ENCODE measurements around the gene ZNF497. TPM values are rescaled to one million over a fixed set of nuclear protein-coding genes. Genes with fewer than 3 reads are reported as not detected.

The ZNF497 gene
- total RNA-seq, 4 donors from 2014 or later, result 1.4 to 3.1 (median 1.5) TPM

DNA sequence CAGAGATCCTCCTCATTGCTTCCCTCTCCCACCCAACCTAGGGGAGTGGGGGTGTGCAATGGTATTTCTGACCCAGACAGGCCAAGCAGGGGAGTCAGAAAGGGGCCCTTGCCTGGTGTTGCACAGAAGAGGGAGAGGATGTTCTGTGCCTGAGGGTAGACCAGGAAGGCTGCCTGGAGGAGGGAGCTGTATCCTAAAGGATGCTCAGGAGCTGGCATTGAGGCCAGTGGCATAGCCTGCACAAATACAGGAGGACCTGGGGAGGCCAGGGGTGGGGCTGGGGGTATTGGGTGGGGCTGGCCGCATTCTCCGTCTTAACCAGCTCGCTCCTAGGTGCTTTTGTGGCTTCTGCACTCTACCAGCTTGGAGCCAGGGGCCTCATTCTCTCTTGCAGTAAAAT, 37.4 kb upstream of the ZNF497 start:
- 74 to 100% methylated on average over 3 of the region's 3 CpGs for WGBS, 2 donors
- no peak for TF ChIP-seq POLR2A (IDR thresholded peaks at IDR 0.05)
- TF ChIP-seq, protein P1, sequence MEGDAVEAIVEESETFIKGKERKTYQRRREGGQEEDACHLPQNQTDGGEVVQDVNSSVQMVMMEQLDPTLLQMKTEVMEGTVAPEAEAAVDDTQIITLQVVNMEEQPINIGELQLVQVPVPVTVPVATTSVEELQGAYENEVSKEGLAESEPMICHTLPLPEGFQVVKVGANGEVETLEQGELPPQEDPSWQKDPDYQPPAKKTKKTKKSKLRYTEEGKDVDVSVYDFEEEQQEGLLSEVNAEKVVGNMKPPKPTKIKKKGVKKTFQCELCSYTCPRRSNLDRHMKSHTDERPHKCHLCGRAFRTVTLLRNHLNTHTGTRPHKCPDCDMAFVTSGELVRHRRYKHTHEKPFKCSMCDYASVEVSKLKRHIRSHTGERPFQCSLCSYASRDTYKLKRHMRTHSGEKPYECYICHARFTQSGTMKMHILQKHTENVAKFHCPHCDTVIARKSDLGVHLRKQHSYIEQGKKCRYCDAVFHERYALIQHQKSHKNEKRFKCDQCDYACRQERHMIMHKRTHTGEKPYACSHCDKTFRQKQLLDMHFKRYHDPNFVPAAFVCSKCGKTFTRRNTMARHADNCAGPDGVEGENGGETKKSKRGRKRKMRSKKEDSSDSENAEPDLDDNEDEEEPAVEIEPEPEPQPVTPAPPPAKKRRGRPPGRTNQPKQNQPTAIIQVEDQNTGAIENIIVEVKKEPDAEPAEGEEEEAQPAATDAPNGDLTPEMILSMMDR (IDR thresholded peaks at IDR 0.05), result no peak
- DNase-seq (ENCODE audit: low spot score in 2 of 2), result no peak
- no peak overlapping the region for H3K4me3 ChIP-seq (ENCODE audit: low read depth, poor library complexity, severe bottlenecking)
- intact Hi-C loops (cut with DNase I; ENCODE audit: low total_unique reads), result no loop called here

DNA sequence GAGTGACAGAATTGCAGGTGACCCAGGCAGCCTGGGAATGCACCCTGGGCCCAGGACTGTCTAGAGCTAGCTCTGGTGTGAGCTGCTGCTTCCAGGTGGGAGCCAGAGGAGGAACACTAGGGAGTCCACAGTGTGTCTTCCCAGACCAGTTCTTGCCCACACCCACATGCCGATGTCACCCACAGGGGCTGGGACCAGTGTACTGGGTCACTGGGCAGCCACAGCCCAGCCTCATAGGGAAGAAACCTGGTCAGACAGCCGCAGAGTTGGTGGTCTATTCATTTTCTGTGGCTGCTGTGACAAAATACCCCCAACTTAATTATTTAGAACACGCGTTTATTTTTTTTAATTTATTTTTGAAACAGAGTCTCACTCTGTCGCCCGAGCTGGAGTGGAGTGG, 36.0 kb upstream of the ZNF497 start:
- no peak overlapping the region for H3K4me3 ChIP-seq (ENCODE audit: low read depth, poor library complexity, severe bottlenecking)
- TF ChIP-seq, protein P1 (IDR thresholded peaks at IDR 0.05), result no peak
- TF ChIP-seq POLR2A (IDR thresholded peaks at IDR 0.05), result no peak
- no peak for DNase-seq (ENCODE audit: low spot score in 2 of 2)
- WGBS, 2 donors, result 94 to 97% methylated on average over 6 of the region's 6 CpGs
- intact Hi-C loops (cut with DNase I; ENCODE audit: low total_unique reads), result no loop called here

DNA sequence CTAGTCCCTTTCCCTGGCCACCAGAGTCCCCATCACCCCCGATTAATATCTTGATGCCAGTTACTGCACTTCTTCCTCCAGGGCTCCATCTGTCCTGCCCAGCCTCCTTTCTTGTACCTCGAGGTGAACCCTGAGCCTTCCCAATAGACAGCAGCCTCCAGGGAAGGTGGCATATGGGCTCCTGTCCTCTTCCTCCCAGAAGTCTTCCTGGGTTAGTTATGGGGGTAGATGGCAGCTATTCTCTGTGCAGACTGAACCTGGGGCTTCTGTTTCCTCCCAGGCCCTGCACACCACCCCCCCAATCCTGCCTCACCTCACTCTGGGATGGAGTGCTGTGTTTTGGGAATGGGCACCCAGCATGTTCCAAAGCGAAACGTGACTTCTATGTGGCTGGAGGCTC, 35.5 kb upstream of the ZNF497 start:
- 71 to 84% methylated on average over 4 of the region's 4 CpGs for WGBS, 2 donors
- DNase-seq (ENCODE audit: low spot score in 2 of 2), result no peak
- intact Hi-C loops (cut with DNase I; ENCODE audit: low total_unique reads), result no loop called here

DNA sequence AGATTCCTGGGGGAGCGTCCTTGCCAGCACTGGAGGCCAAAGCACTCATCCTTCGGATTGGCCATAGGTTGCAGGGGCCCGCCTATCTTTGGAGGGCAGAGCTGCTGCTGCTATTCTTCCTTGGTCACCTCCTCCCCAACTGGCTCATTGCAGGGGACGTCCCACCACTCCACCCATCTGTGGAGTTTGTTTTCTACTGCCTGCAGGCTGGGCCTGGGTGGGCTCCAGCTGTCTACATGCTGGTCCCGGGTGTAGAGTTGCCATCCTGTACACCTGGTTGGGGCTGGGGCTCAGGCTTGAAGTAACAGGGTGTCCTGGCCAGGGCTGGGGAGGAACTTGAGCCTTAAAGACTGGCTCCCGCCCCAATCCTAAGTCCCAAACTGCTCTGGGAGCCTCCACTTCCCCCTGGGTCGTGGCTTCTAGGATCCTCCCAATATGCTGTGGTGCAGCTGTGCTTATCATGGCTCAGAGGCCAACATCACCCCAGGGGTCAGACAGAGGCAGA, 35.0 kb upstream of the ZNF497 start:
- H3K4me3 ChIP-seq (ENCODE audit: low read depth, poor library complexity, severe bottlenecking), result no peak overlapping the region
- intact Hi-C loops (cut with DNase I; ENCODE audit: low total_unique reads), result no loop called here
- DNase-seq (ENCODE audit: low spot score in 2 of 2), result no peak
- 71 to 76% methylated on average over 7 of the region's 7 CpGs for WGBS, 2 donors
- TF ChIP-seq POLR2A (IDR thresholded peaks at IDR 0.05), result no peak
- TF ChIP-seq, protein P1 (IDR thresholded peaks at IDR 0.05), result no peak

More for the DNA sequence above, 35.5 kb upstream of the ZNF497 start:
- TF ChIP-seq, protein P1 (IDR thresholded peaks at IDR 0.05), result no peak
- TF ChIP-seq POLR2A (IDR thresholded peaks at IDR 0.05), result no peak
- H3K4me3 ChIP-seq (ENCODE audit: low read depth, poor library complexity, severe bottlenecking), result no peak overlapping the region

DNA sequence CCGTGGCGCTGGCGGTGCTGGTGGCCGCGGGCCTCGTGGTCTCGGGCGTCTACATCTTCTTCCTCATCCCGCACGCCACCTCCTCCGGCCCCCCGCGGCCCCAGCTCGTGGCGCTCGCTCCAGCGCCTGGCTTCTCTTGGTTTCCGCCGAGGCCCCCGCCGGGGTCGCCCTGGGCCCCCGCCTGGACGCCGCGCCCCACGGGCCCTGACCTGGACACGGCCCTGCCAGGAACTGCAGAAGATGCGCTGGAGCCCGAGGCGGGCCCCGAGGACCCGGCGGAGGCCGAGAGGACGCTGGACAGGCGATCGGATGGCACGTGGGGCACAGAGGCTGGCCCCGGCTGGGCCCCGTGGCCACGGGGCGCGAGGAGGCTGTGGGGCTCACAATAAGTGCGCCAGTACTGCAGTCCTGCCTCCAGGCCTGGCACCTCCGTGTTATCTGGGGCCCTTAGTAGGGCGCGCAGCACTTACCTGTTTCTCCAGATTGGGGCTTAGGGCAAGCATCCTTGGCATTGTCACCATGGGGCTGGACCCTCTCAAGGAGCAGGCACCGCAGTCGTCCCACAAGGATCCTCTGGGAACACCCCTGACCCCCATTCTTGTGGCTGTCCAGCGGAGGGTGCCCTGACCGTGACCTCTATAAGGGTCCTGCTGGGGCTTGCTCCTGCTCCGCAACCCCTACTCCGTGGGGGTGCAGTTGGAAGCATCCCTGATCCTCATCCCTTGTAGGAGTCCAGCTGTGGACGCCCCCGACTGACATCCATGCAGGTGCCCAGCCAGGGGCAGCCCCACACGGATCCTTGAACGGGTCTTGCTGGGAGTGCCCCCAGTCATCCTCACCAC, 34.4 kb upstream of the ZNF497 start:
- no peak overlapping the region for H3K4me3 ChIP-seq (ENCODE audit: low read depth, poor library complexity, severe bottlenecking)
- WGBS, 2 donors, result 46 to 55% methylated on average over 28 to 34 of the region's 58 CpGs
- no peak for TF ChIP-seq POLR2A (IDR thresholded peaks at IDR 0.05)
- TF ChIP-seq, protein P1 (IDR thresholded peaks at IDR 0.05), result no peak
- DNase-seq (ENCODE audit: low spot score in 2 of 2), result no peak
- intact Hi-C loops (cut with DNase I; ENCODE audit: low total_unique reads), result no loop called here

Measured in lower leg skin (tissue), 4 donors.